Stomach smooth muscle (tissue), 2 donors: Measurements from ENCODE around the gene TNFRSF12A.
"Not testable (repeated sequence)": the region's sequence is repeated elsewhere in the genome, so short reads cannot be mapped to it uniquely, and the experiment has no call there.

ENCODE experiments used
- H3K27ac ChIP-seq: one replicate; pipeline ENCODE4 v1.7.0; 2013; ENCODE audit warnings: mild to moderate bottlenecking, low read length, inconsistent platforms
- H3K27me3 ChIP-seq, 2 donors: one replicate each; pipeline ENCODE4 v1.7.0; 2013; ENCODE audit warnings: low read length in 2 of 2; ENCODE audit not compliant: insufficient read depth in 2 of 2, control insufficient read depth in 1 of 2
- H3K36me3 ChIP-seq, 2 donors: one replicate each; pipeline ENCODE4 v1.7.0; 2013; ENCODE audit warnings: low read length in 2 of 2; ENCODE audit not compliant: control insufficient read depth in 2 of 2, insufficient read depth in 2 of 2
- H3K4me1 ChIP-seq: one replicate; pipeline ENCODE4 v1.7.0; 2013; ENCODE audit warnings: low read length; ENCODE audit not compliant: control insufficient read depth, insufficient read depth
- H3K4me3 ChIP-seq, 2 donors: one replicate each; pipeline ENCODE4 v1.7.0; 2013; ENCODE audit warnings: low read length in 2 of 2
- H3K9ac ChIP-seq, 2 donors: one replicate each; pipeline ENCODE4 v1.7.0; 2013; ENCODE audit warnings: low read length in 2 of 2, mild to moderate bottlenecking in 1 of 2
- H3K9me3 ChIP-seq, 2 donors: one replicate each; pipeline ENCODE4 v1.7.0; 2013; ENCODE audit warnings: low read length in 2 of 2; ENCODE audit not compliant: control insufficient read depth in 2 of 2
- donor health status: healthy.
- donor health status: Pancreatic carcinoma.

Gene TNFRSF12A

DNA sequence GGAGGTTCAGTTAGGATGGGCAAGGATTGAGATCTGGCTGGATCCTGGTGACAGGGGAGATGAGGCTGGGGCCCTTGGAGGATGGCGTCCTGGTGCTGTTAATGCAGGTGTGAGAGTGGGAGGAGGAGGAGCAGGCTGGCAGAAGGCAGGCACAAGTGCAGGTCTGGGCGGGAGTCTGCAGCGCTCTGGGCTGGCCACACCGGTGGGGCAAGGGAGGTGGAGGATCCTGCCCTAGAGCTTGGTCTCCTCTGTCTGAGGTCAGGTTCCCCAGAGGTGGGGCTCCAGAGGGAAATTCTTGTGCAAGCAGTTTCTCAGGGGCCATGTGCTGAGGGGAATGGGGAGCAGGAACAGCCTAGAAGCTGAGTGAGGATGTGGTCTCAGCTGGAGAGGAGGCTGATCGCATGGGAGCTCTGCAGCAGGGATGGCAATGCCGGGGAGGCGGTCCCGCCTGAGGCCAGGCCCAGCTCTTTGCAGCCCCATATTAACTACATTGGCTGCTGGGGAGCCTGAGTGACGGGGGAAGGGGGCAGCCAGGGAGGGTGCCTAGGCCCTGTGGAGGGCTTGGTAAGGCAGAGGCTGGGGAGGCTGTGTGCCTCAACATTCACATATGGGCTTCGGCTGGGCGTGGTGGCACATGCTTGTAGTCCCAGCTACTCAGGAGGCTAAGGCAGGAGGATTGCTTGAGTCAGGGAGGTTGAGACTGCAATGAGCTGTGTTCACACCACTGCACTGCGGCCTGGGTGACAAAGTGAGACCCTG lies 32.6 kb downstream of the TNFRSF12A start:
- H3K9ac ChIP-seq, H3K4me1 ChIP-seq, H3K9me3 ChIP-seq, H3K27ac ChIP-seq, H3K36me3 ChIP-seq, H3K4me3 ChIP-seq: not testable (repeated sequence)
- H3K27me3 ChIP-seq, result peaks cover 2 to 13% of the 10 kb centered on the region in 2 donors

DNA sequence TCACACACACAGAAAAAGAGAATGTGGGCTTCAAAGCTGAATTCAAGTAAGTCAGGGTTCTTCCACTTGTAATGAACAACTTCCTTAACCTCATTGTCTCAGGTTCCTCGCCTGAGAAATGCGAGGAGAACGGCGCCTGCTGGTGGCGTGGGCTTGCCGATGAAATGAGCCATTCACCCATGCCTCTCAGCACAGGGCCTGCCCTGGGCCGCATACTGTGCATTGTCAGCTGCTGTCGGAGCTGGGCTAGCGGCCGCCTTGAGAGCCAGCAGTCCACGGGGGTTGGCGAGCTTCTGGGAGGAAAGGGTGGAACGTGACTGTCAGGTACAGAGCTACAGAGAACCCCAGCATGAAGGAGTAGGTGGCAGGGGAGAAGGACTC lies 33.2 kb downstream of the TNFRSF12A start:
- not testable (repeated sequence) for H3K27ac ChIP-seq, H3K4me1 ChIP-seq, H3K4me3 ChIP-seq, H3K9ac ChIP-seq, H3K9me3 ChIP-seq, H3K36me3 ChIP-seq
- H3K27me3 ChIP-seq, result peaks cover 2 to 13% of the 10 kb centered on the region in 2 donors

DNA sequence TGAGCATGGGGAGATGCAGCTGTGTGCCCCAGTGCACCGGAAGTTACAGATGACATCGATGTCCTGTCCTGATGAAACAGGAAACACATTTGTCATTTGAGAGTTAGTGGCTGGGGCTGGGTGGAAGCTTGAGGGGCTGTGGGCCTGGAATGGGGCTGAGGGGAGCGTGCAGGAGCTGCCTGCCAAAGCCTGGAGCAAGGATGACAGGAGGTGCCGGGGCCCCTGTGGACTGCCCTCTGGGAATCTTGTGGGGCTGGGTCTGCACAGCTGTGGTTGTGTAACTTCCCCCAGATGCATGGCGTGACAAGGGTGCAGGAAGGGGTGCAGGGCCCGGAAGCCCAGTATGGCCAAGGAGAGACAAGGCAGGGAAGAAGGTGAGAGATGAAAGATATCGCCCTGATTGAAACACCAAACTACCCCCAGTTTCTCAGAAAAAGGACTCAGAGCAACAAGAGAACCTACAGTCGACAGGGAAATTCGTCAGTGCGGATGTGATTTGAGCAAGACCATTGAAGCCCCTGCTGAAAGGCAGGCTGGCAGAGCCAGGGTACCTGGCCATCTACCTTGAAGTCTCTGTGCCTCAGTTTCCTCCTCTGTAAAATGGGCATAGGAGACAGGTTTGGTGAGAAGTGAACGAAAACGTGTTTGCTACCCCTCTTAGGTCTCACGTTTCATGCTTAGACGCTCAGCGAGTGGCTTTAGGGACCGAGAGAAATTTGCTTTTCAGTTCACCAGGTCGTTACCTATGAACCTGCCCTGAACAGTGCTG lies 35.0 kb downstream of the TNFRSF12A start:
- H3K27ac ChIP-seq, result no peak overlapping the region
- H3K4me1 ChIP-seq, result peaks cover 16% of the 10 kb centered on the region
- peaks cover 0 to 8% of the 10 kb centered on the region in 2 donors for H3K27me3 ChIP-seq
- H3K36me3 ChIP-seq, result no peaks in the 10 kb centered on the region
- no peak overlapping the region for H3K9ac ChIP-seq
- H3K4me3 ChIP-seq, result no peak overlapping the region
- H3K9me3 ChIP-seq, result no peaks in the 10 kb centered on the region

DNA sequence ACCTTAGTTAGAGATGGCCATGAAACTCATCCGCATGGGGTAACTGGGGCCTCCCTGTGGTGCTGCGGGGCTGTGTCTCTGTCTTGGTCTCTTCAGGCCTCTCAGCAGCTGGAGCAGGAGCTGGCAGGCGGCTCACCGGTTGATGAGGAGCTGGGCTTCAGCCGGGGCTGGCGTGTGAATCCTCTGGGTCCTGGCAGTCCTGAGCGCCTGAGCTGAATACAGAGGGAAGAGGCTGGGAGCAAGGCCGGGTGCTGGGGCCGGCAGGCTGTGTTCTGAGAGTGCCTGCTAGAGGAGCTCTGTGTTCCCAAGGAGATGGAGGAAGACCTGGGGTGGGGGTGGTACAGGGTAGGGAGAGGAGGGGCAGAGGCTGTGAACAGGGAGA lies 35.6 kb downstream of the TNFRSF12A start:
- H3K9ac ChIP-seq, H3K36me3 ChIP-seq, H3K27me3 ChIP-seq, H3K9me3 ChIP-seq, H3K27ac ChIP-seq, H3K4me3 ChIP-seq: not testable (repeated sequence)
- H3K4me1 ChIP-seq, result peaks cover 19% of the 10 kb centered on the region

DNA sequence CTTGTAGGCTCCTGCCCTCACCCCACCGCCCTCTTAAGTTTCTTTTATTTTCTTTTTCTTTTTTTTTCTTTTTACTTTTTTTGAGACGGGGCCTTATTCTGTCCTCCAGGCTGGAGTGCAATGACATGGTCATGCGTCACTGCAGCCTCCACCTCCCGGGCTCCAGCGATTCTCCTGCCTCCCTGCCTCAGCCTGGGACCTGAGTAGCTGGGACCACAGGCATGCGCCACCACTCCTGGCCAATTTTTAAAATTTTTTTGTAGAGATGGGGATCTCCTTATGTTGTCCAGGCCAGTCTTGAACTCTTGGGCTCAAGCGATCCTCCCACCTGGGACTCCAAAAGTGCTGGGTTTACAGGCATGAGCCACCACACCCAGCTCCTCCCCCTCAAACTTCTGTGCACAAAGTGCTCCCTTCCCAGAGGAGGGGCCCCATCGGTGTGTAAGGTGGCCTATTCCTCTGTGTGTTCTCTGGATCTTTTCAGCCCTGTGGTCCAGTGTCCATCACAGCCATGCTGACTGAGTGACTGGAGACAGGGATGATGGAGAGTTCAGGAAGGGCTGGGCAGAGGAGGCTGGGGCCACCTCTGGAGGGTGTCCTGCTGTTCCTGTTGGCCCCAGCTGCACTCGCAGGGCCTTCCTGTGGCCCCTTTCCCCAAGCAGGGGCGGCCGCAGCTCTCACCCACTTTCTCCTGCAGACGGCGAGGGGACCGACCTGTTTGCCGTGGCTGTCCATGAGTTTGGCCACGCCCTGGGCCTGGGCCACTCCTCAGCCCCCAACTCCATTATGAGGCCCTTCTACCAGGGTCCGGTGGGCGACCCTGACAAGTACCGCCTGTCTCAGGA lies 36.4 kb downstream of the TNFRSF12A start:
- Histone ChIP-seq H3K9me3 (no peaks in the 10 kb centered on the region), H3K4me3 (no peak overlapping the region), H3K4me1 (peaks cover 19% of the 10 kb centered on the region), H3K9ac (no peak overlapping the region), H3K27ac (no peak overlapping the region), H3K36me3 (no peaks in the 10 kb centered on the region), H3K27me3 (peaks cover 0 to 7% of the 10 kb centered on the region in 2 donors)

DNA sequence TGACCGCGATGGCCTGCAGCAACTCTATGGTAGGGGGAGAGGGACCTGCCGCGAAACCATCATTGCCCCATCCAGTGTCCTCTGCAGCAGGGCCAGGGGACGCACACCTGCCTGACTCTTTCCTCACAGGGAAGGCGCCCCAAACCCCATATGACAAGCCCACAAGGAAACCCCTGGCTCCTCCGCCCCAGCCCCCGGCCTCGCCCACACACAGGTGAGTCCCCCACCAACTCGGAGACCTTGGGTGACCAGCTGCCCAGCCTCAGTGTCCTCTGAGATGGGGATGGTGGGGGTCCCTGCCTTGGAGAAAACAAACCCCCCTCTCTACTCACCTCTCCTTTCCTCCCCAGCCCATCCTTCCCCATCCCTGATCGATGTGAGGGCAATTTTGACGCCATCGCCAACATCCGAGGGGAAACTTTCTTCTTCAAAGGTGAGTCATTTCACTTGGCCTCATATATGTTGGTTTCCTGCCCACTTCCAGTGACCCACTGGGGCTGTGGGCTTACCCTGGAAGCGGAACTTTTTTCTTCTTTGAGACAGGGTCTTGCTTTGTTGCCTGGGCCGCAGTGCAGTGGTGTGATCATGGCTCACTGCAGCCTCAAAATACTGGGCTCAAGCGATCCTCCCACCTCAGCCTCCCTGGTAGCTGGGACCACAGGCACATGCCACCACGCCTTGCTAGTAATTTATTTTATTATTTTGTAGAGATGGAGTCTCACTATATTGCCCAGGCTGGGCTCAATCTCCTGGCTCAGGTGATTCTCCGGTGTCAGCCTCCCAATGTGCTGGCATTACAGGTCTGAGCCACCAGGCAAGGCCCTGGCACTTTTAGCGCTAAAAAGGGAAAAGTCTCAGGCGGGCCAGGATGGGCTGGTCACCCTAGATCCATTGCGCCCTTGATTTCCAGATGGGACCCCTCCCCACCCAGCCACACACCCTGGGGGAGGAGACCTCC lies 37.3 kb downstream of the TNFRSF12A start:
- Histone ChIP-seq H3K27ac (no peak overlapping the region), H3K27me3 (peaks cover 0 to 7% of the 10 kb centered on the region in 2 donors), H3K4me3 (peak overlapping the region in 1 of 2 donors; percentile 78), H3K9me3 (no peaks in the 10 kb centered on the region), H3K9ac (no peak overlapping the region), H3K36me3 (no peaks in the 10 kb centered on the region), H3K4me1 (peaks cover 19% of the 10 kb centered on the region)

DNA sequence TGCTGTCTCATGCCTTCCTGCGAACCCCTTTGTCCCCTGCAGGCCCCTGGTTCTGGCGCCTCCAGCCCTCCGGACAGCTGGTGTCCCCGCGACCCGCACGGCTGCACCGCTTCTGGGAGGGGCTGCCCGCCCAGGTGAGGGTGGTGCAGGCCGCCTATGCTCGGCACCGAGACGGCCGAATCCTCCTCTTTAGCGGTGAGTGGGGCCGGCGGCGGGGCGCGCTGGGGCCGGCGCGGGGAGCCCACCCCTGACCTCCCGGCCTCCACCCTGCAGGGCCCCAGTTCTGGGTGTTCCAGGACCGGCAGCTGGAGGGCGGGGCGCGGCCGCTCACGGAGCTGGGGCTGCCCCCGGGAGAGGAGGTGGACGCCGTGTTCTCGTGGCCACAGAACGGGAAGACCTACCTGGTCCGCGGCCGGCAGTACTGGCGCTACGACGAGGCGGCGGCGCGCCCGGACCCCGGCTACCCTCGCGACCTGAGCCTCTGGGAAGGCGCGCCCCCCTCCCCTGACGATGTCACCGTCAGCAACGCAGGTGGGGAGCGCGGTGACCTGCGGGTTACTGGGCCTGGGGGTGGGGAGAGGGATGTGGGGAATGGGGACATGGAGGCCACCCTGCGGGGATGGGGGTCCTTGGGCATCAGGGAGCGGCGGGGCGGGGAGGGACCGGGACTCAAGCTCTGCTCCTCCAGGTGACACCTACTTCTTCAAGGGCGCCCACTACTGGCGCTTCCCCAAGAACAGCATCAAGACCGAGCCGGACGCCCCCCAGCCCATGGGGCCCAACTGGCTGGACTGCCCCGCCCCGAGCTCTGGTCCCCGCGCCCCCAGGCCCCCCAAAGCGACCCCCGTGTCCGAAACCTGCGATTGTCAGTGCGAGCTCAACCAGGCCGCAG lies 38.2 kb downstream of the TNFRSF12A start:
- Histone ChIP-seq H3K4me1 (peaks cover 19% of the 10 kb centered on the region), H3K27me3 (peaks cover 0 to 7% of the 10 kb centered on the region in 2 donors), H3K9me3 (no peaks in the 10 kb centered on the region), H3K36me3 (no peaks in the 10 kb centered on the region), H3K27ac (no peak overlapping the region), H3K9ac (peak overlapping the region; percentile 60), H3K4me3 (peak overlapping the region; percentile 75 to 78)

DNA sequence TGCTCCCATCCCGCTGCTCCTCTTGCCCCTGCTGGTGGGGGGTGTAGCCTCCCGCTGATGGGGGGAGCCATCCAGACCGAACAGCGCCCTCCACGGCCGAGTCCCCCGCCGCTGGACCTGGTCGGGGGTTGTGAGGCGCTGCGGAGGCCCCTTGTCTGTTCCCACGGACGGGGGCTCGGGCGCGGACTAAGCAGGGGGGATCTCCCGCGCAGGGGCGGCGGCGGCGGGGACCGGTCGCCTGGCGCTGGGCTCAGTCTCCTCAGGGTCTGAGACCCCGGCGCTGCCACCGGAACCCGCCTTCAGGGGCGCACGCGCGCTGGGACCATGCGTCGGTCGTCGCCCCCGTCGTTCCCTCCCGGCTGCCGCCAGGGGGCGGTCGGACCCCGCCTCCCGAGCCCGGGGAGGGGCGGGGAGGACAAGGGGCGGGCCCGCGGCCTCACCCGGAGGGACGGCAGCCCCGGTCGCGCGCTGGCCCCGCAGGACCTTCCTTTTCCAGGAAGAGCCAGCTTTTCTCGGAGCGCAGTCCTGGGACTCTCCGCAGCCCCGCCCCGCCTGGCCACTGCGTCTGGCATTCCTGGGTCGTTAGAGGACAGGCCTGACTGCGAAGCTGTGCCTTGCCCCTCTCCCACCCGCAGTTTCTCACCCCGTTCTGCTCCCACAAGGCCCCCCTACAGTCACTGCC lies 39.0 kb downstream of the TNFRSF12A start:
- peak overlapping the region; percentile 75 to 78 for H3K4me3 ChIP-seq
- H3K9me3 ChIP-seq, result no peaks in the 10 kb centered on the region
- H3K27me3 ChIP-seq, result peaks cover 0 to 7% of the 10 kb centered on the region in 2 donors
- peaks cover 19% of the 10 kb centered on the region for H3K4me1 ChIP-seq
- no peaks in the 10 kb centered on the region for H3K36me3 ChIP-seq
- H3K9ac ChIP-seq, result peak overlapping the region; percentile 60 to 72
- peak overlapping the region; percentile 41 for H3K27ac ChIP-seq

DNA sequence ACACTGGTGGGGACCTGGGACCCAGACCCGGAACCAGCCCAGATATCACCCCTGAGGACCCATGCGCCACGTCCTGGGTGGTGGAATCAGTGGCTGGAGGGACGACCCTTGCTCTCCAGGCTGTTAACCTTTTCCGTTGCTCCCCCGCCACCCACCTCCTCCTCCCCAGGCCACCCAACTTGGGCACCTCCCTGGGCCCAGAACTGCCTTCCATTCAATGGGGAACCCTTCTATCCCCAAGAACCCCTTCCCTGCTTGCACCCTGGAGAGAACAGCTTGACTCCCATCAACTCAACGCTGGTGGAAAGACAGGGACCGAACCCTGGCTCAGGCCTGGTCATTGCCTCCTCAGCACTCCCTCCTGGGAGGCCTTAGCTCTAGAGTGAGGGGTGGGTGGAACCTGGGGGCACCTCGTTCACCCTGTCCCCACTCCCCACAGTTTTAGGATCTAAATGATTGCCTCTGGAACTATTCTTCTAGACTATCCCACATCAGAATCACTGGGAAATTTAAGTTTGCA lies 39.6 kb downstream of the TNFRSF12A start:
- H3K9me3 ChIP-seq, result no peaks in the 10 kb centered on the region
- peak overlapping the region; percentile 41 for H3K27ac ChIP-seq
- peaks cover 0 to 7% of the 10 kb centered on the region in 2 donors for H3K27me3 ChIP-seq
- H3K4me1 ChIP-seq, result peaks cover 19% of the 10 kb centered on the region
- H3K4me3 ChIP-seq, result peak overlapping the region; percentile 75 to 78
- H3K36me3 ChIP-seq, result no peaks in the 10 kb centered on the region
- peak overlapping the region; percentile 60 to 72 for H3K9ac ChIP-seq
